GM19324 (cell line): Measurements from ENCODE around the gene AKAP5.

Source experiments
- ATAC-seq: cut with Tn5 transposase; IDR thresholded peaks from one replicate; pipeline ENCODE4 v1.9.1; 2021; ENCODE audit warnings: mild to moderate bottlenecking, moderate library complexity; ENCODE audit not compliant: unreplicated experiment, low FRiP score

AKAP5 gene

GRCh38 chr14:64522591-64523355, 57.5 kb downstream of the AKAP5 start:
- ATAC-seq = no peak
